ENCODE results near the gene MEGF9. TPM values are rescaled to one million over a fixed set of nuclear protein-coding genes. Genes with fewer than 3 reads are reported as not detected.

MEGF9 gene
- total and polyA plus RNA-seq, 2 donors (not counting 3 experiments of a cell fraction or from before 2014, with no cell fraction given): 4.0 to 13.0 TPM

DNA sequence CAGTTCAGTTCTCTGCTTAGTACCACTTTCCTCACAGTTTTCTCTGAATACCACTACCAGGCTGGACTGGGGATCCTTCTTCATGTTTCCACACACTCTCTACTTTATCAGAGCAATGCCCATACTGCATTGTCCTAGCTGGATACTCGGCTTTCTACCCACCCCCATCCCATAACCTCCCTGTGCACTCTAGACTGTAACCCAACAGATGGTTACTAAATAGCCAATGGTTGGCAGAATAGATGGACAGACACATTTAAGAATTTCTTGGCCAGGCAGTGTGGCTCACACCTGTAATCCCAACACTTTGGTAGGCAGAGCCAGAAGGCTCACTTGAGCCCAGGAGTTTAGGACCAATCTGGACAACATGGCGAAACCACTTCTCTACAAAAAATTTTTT is 157.1 kb downstream of the MEGF9 start:
- Histone ChIP-seq H3K27me3 (ENCODE audit: control insufficient read depth in 2 of 2, insufficient read depth in 2 of 2, low read length in 2 of 2) (no peaks in the 10 kb centered on the region), H2AFZ (ENCODE audit: low read depth, low read length) (no peak overlapping the region), H3K79me2 (ENCODE audit: control insufficient read depth, insufficient read depth, low read length) (peaks cover 18% of the 10 kb centered on the region), H3K9me1 (replicated peaks; ENCODE audit: control insufficient read depth, extremely low read depth, insufficient read depth, low read length) (no peaks in the 10 kb centered on the region), H3K9me3 (replicated peaks; ENCODE audit: control insufficient read depth, insufficient read depth, low read length) (no peaks in the 10 kb centered on the region), H4K20me1 (replicated peaks; ENCODE audit: control insufficient read depth, extremely low read depth, insufficient read depth, low read length) (peaks cover 2% of the 10 kb centered on the region), H3K27ac (ENCODE audit: insufficient read depth, low read depth, low read length) (no peak overlapping the region), H3K4me3 (replicated peaks in 1 of 3; ENCODE audit: insufficient read depth in 1 of 3, low read depth in 1 of 3, low read length in 3 of 3) (no peak overlapping the region), H3K36me3 (ENCODE audit: control insufficient read depth in 2 of 2, extremely low read depth in 1 of 2, insufficient read depth in 2 of 2, low read length in 2 of 2) (peaks cover 2% of the 10 kb centered on the region in 2 experiments), H3K4me1 (ENCODE audit: control insufficient read depth, extremely low read depth, insufficient read depth, low read length) (no peaks in the 10 kb centered on the region), H3K9ac (replicated peaks; ENCODE audit: extremely low read depth, insufficient read depth, low read length) (no peak overlapping the region), H3K4me2 (ENCODE audit: insufficient read depth, low read length) (no peak overlapping the region)
- POLR2A ChIA-PET: no interaction called here
- intact Hi-C loops (cut with micrococcal nuclease) (no loop called here), dilution Hi-C loops (cut with MboI; ENCODE audit: extremely low pct_ligation_motif_present, low sequenced_read_pairs) (no loop called here)
- CTCF ChIA-PET: no interaction called here
- BruUV-seq (replicated peaks): no TSS peak
- TF ChIP-seq FOS (IDR thresholded peaks at IDR 0.05; ENCODE audit: borderline replicate concordance, insufficient read depth, low read length) (no peak), GATA2 (IDR thresholded peaks at IDR 0.05; ENCODE audit: insufficient read depth, insufficient read length, low read depth, low read length) (no peak), POLR2A (IDR thresholded peaks at IDR 0.05; ENCODE audit: low read depth, low read length) (no peak), MYC (IDR thresholded peaks at IDR 0.05; ENCODE audit: low read depth, low read length) (no peak)
- TF ChIP-seq, protein P1, sequence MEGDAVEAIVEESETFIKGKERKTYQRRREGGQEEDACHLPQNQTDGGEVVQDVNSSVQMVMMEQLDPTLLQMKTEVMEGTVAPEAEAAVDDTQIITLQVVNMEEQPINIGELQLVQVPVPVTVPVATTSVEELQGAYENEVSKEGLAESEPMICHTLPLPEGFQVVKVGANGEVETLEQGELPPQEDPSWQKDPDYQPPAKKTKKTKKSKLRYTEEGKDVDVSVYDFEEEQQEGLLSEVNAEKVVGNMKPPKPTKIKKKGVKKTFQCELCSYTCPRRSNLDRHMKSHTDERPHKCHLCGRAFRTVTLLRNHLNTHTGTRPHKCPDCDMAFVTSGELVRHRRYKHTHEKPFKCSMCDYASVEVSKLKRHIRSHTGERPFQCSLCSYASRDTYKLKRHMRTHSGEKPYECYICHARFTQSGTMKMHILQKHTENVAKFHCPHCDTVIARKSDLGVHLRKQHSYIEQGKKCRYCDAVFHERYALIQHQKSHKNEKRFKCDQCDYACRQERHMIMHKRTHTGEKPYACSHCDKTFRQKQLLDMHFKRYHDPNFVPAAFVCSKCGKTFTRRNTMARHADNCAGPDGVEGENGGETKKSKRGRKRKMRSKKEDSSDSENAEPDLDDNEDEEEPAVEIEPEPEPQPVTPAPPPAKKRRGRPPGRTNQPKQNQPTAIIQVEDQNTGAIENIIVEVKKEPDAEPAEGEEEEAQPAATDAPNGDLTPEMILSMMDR (IDR thresholded peaks at IDR 0.05; ENCODE audit: extremely low read depth in 1 of 2, insufficient read depth in 1 of 2, low read depth in 1 of 2, low read length in 2 of 2): no peak
- DNase-seq (ENCODE audit: low read depth, low spot score): no peak
- no peak for FAIRE-seq

DNA sequence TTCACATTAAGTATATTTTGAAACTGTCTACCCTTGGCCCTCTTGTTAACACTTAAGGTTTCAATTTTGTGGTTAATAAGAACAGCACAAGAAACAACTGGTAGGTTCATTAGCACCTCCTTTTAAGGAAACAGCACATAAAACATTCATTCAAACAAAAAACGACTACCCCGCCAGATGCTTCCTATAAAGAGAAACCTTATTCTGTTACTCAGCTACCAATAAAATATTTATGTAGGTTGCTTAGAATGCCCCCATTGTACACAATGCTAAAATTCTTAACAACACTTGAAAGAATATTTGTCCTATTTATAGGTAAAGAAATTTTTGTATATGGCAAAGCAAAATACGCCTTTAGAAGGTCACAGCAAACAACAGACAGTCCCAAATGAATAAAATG is 157.5 kb downstream of the MEGF9 start:
- Histone ChIP-seq H3K27me3 (ENCODE audit: control insufficient read depth in 2 of 2, insufficient read depth in 2 of 2, low read length in 2 of 2) (no peaks in the 10 kb centered on the region), H3K4me1 (ENCODE audit: control insufficient read depth, extremely low read depth, insufficient read depth, low read length) (no peaks in the 10 kb centered on the region), H3K36me3 (ENCODE audit: control insufficient read depth in 2 of 2, extremely low read depth in 1 of 2, insufficient read depth in 2 of 2, low read length in 2 of 2) (peaks cover 2% of the 10 kb centered on the region in 2 experiments), H3K9me3 (replicated peaks; ENCODE audit: control insufficient read depth, insufficient read depth, low read length) (no peaks in the 10 kb centered on the region), H3K79me2 (ENCODE audit: control insufficient read depth, insufficient read depth, low read length) (peaks cover 17% of the 10 kb centered on the region), H2AFZ (ENCODE audit: low read depth, low read length) (no peak overlapping the region), H3K9ac (replicated peaks; ENCODE audit: extremely low read depth, insufficient read depth, low read length) (no peak overlapping the region), H3K4me3 (replicated peaks in 1 of 3; ENCODE audit: insufficient read depth in 1 of 3, low read depth in 1 of 3, low read length in 3 of 3) (no peak overlapping the region), H3K27ac (ENCODE audit: insufficient read depth, low read depth, low read length) (no peak overlapping the region), H3K4me2 (ENCODE audit: insufficient read depth, low read length) (no peak overlapping the region), H3K9me1 (replicated peaks; ENCODE audit: control insufficient read depth, extremely low read depth, insufficient read depth, low read length) (no peaks in the 10 kb centered on the region), H4K20me1 (replicated peaks; ENCODE audit: control insufficient read depth, extremely low read depth, insufficient read depth, low read length) (peaks cover 2% of the 10 kb centered on the region)
- POLR2A ChIA-PET: no interaction called here
- DNase-seq (ENCODE audit: low read depth, low spot score): no peak
- FAIRE-seq: no peak
- intact Hi-C loops (cut with micrococcal nuclease) (no loop called here), dilution Hi-C loops (cut with MboI; ENCODE audit: extremely low pct_ligation_motif_present, low sequenced_read_pairs) (no loop called here)
- TF ChIP-seq JUN (IDR thresholded peaks at IDR 0.05; ENCODE audit: borderline replicate concordance, insufficient read depth, insufficient read length, low read depth): no peak
- TF ChIP-seq POLR2AphosphoS5 (IDR thresholded peaks at IDR 0.05; ENCODE audit: insufficient read depth, low read depth, low read length): no peak
- no peak for TF ChIP-seq MYC (IDR thresholded peaks at IDR 0.05; ENCODE audit: low read depth, low read length)
- no peak for TF ChIP-seq GATA2 (IDR thresholded peaks at IDR 0.05; ENCODE audit: insufficient read depth, insufficient read length, low read depth, low read length)
- TF ChIP-seq, protein P2, sequence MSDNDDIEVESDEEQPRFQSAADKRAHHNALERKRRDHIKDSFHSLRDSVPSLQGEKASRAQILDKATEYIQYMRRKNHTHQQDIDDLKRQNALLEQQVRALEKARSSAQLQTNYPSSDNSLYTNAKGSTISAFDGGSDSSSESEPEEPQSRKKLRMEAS (IDR thresholded peaks at IDR 0.05; ENCODE audit: insufficient read depth, insufficient read length): no peak
- no peak for TF ChIP-seq POLR2A (IDR thresholded peaks at IDR 0.05; ENCODE audit: low read depth, low read length)
- TF ChIP-seq, protein P1 (IDR thresholded peaks at IDR 0.05; ENCODE audit: extremely low read depth in 1 of 2, insufficient read depth in 1 of 2, low read depth in 1 of 2, low read length in 2 of 2): no peak
- CTCF ChIA-PET: no interaction called here
- BruUV-seq (replicated peaks): no TSS peak
